ENCODE results near the gene SPRING1. TPM values are rescaled to one million over a fixed set of nuclear protein-coding genes. Genes with fewer than 3 reads are reported as not detected.

SPRING1 gene
- total and polyA plus RNA-seq, 2 of the 13 experiments (the other 11 are each of a cell fraction or from before 2014, with no cell fraction given), result 20.0 to 51.8 TPM

- TF ChIP-seq, protein P1, sequence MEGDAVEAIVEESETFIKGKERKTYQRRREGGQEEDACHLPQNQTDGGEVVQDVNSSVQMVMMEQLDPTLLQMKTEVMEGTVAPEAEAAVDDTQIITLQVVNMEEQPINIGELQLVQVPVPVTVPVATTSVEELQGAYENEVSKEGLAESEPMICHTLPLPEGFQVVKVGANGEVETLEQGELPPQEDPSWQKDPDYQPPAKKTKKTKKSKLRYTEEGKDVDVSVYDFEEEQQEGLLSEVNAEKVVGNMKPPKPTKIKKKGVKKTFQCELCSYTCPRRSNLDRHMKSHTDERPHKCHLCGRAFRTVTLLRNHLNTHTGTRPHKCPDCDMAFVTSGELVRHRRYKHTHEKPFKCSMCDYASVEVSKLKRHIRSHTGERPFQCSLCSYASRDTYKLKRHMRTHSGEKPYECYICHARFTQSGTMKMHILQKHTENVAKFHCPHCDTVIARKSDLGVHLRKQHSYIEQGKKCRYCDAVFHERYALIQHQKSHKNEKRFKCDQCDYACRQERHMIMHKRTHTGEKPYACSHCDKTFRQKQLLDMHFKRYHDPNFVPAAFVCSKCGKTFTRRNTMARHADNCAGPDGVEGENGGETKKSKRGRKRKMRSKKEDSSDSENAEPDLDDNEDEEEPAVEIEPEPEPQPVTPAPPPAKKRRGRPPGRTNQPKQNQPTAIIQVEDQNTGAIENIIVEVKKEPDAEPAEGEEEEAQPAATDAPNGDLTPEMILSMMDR (CRISPR knock-in tag; IDR thresholded peaks at IDR 0.05), result no peak
- no peak for TF ChIP-seq RFX1 (IDR thresholded peaks at IDR 0.05)
- no peak for TF ChIP-seq ZBTB1 (CRISPR knock-in tag; IDR thresholded peaks at IDR 0.05; ENCODE audit: borderline replicate concordance)
- TF ChIP-seq ZNF260 (CRISPR knock-in tag; IDR thresholded peaks at IDR 0.05; ENCODE audit: borderline replicate concordance, low read depth), result no peak
- TF ChIP-seq ZNF777 (CRISPR knock-in tag; IDR thresholded peaks at IDR 0.05), result no peak
- TF ChIP-seq MYPOP (CRISPR knock-in tag; IDR thresholded peaks at IDR 0.05), result peak; percentile 64; the same call in 1 of the 2 replicates
- TF ChIP-seq PRDM10 (CRISPR knock-in tag; IDR thresholded peaks at IDR 0.05; ENCODE audit: low read depth), result 0 out of 2 replicates have a peak, but pooled peaks have one; percentile 49
- TF ChIP-seq TCF7L2 (IDR thresholded peaks at IDR 0.05; ENCODE audit: low read depth, low read length), result no peak
- TF ChIP-seq WIZ (CRISPR knock-in tag; IDR thresholded peaks at IDR 0.05), result no peak
- TF ChIP-seq, protein P2, sequence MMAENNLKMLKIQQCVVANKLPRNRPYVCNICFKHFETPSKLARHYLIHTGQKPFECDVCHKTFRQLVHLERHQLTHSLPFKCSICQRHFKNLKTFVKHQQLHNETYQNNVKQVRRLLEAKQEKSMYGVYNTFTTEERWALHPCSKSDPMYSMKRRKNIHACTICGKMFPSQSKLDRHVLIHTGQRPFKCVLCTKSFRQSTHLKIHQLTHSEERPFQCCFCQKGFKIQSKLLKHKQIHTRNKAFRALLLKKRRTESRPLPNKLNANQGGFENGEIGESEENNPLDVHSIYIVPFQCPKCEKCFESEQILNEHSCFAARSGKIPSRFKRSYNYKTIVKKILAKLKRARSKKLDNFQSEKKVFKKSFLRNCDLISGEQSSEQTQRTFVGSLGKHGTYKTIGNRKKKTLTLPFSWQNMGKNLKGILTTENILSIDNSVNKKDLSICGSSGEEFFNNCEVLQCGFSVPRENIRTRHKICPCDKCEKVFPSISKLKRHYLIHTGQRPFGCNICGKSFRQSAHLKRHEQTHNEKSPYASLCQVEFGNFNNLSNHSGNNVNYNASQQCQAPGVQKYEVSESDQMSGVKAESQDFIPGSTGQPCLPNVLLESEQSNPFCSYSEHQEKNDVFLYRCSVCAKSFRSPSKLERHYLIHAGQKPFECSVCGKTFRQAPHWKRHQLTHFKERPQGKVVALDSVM (CRISPR knock-in tag; IDR thresholded peaks at IDR 0.05), result no peak
- 0 out of 2 replicates have a peak, but pooled peaks have one; percentile 58 for TF ChIP-seq ZNF749 (CRISPR knock-in tag; IDR thresholded peaks at IDR 0.05; ENCODE audit: borderline replicate concordance)
- TF ChIP-seq ZNF512 (CRISPR knock-in tag; IDR thresholded peaks at IDR 0.05), result no peak; the same call in 1 of the 2 replicates
- no peak for TF ChIP-seq ZNF468 (CRISPR knock-in tag; IDR thresholded peaks at IDR 0.05)
- no peak for TF ChIP-seq ZBTB10 (CRISPR knock-in tag; IDR thresholded peaks at IDR 0.05; ENCODE audit: borderline replicate concordance)
Measured at GRCh38 chr12:116737774-116738657, at the start of gene SPRING1, which contains the start of gene RNFT2 (continued).

Data from HepG2 (cell line).